Activated T-helper 17 cell treated with anti-CD3 and anti-CD28 coated beads, Interleukin-2, amount 50 U/mL, for 72 hours (primary cell): Measurements from ENCODE around the gene LRRC58. TPM values are rescaled to one million over a fixed set of nuclear protein-coding genes. Genes with fewer than 3 reads are reported as not detected.
"Not testable (repeated sequence)": the region's sequence is repeated elsewhere in the genome, so short reads cannot be mapped to it uniquely, and the experiment has no call there.

Source experiments
- ATAC-seq: fragments of 150-1000 bp; cut with Tn5 transposase; replicated peaks from 2 replicates; pipeline ENCODE4 v1.10.0; 2021; ENCODE audit warnings: mild to moderate bottlenecking, moderate library complexity
- H3K27ac Mint-ChIP-seq: one replicate; pipeline ENCODE4 v1.8.0; 2022; ENCODE audit warnings: mixed read lengths
- H3K27me3 Mint-ChIP-seq: one replicate; pipeline ENCODE4 v1.8.0; 2022; ENCODE audit warnings: mixed read lengths
- H3K36me3 Mint-ChIP-seq: one replicate; pipeline ENCODE4 v1.8.0; 2022; ENCODE audit warnings: low read depth, mild to moderate bottlenecking, mixed read lengths
- H3K4me1 Mint-ChIP-seq: one replicate; pipeline ENCODE4 v1.8.0; 2022; ENCODE audit warnings: mixed read lengths
- H3K4me3 Mint-ChIP-seq: one replicate; pipeline ENCODE4 v1.8.0; 2022; ENCODE audit warnings: mild to moderate bottlenecking, mixed read lengths
- H3K9me3 Mint-ChIP-seq: one replicate; pipeline ENCODE4 v1.8.0; 2022; ENCODE audit warnings: mixed read lengths
- total RNA-seq, 2 donors: library from RNA; stranded (reverse); gene quantifications; one replicate each; pipeline ENCODE4 v1.2.3, GENCODE V29; 2022

The LRRC58 gene
- total RNA-seq, 2 donors from 2014 or later, result 20.1 to 33.8 TPM

GRCh38 chr3:120353463-120353862 is 4.3 kb upstream of the LRRC58 start:
- no peaks in the 10 kb centered on the region for H3K36me3 Mint-ChIP-seq
- H3K27me3 Mint-ChIP-seq, result peaks cover 3% of the 10 kb centered on the region
- no peaks in the 10 kb centered on the region for H3K9me3 Mint-ChIP-seq
- no peaks in the 10 kb centered on the region for H3K4me1 Mint-ChIP-seq
- H3K27ac Mint-ChIP-seq, result no peak overlapping the region
- H3K4me3 Mint-ChIP-seq, result no peak overlapping the region
- ATAC-seq, result no peak

DNA sequence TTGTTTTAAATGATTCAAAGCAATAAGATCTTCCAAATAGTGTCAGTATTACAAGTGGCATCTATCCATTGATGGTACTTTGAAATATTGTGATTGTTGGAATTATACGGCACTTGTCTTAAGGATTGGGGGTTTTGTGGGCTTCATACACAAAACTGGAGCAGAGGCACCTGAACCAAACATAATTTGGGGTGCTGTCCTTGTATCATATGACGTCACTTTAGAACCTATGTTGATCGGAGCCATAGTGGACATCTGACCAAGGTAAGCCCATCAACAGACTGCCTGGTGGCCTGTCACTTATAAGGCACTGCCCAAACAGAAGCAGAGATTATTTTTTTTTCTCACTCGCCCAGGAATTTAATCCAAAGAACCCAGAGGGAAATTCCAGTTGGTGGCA is 2.9 kb upstream of the LRRC58 start:
- ATAC-seq, result no peak
- peaks cover 14% of the 10 kb centered on the region for H3K36me3 Mint-ChIP-seq
- H3K9me3 Mint-ChIP-seq, result no peaks in the 10 kb centered on the region
- peaks cover 10% of the 10 kb centered on the region for H3K4me1 Mint-ChIP-seq
- no peaks in the 10 kb centered on the region for H3K27me3 Mint-ChIP-seq
- no peak overlapping the region for H3K27ac Mint-ChIP-seq
- no peak overlapping the region for H3K4me3 Mint-ChIP-seq

DNA sequence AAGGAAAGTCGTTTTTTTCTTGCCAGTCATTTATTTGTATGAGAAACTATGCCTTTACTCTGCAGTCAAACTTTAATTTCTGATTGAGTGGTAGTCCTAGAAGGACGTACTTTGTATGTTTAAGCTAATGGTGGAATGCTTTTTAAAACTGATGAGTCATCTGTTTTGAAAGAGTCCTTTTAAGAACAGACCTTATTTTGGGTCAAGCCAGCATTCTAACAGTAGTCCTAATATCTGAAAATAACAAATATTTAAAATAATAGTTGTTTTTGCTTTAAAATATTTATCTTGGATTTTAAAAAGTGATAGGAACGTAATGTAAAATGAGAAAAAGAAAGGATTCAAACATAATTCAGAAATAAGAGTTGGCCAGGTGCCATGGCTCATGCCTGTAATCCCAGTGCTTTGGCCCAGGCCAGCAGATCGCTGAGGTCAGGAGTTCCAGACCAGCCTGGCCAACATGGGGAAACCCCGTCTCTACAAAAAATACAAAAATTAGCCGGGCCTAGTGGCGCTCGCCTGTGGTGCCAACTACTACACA is 1.3 kb upstream of the LRRC58 start:
- H3K27ac Mint-ChIP-seq, result no peak overlapping the region
- H3K4me3 Mint-ChIP-seq, result peak overlapping the region; percentile 88
- H3K9me3 Mint-ChIP-seq, result no peaks in the 10 kb centered on the region
- no peak for ATAC-seq
- H3K4me1 Mint-ChIP-seq, result peaks cover 19% of the 10 kb centered on the region
- peaks cover 30% of the 10 kb centered on the region for H3K36me3 Mint-ChIP-seq
- H3K27me3 Mint-ChIP-seq, result no peaks in the 10 kb centered on the region

DNA sequence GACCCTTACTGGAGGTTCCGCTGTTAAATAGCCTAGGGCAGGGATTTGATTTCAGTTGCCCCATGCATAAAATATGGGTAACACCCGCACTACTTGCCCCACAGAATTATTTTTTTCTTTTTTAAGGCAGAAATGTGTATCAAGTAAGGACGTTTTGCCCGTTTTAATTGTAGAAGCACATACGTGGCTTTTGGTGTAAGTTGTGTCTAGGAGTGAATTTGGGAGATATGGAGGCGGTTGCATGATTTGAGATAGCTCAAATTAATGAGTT is 636 bp upstream of the LRRC58 start:
- Mint-ChIP-seq H3K4me1 (peaks cover 26% of the 10 kb centered on the region), H3K9me3 (no peaks in the 10 kb centered on the region), H3K4me3 (peak overlapping the region; percentile 88), H3K27ac (peak overlapping the region; percentile 88), H3K36me3 (peaks cover 37% of the 10 kb centered on the region), H3K27me3 (no peaks in the 10 kb centered on the region)
- no peak for ATAC-seq

DNA sequence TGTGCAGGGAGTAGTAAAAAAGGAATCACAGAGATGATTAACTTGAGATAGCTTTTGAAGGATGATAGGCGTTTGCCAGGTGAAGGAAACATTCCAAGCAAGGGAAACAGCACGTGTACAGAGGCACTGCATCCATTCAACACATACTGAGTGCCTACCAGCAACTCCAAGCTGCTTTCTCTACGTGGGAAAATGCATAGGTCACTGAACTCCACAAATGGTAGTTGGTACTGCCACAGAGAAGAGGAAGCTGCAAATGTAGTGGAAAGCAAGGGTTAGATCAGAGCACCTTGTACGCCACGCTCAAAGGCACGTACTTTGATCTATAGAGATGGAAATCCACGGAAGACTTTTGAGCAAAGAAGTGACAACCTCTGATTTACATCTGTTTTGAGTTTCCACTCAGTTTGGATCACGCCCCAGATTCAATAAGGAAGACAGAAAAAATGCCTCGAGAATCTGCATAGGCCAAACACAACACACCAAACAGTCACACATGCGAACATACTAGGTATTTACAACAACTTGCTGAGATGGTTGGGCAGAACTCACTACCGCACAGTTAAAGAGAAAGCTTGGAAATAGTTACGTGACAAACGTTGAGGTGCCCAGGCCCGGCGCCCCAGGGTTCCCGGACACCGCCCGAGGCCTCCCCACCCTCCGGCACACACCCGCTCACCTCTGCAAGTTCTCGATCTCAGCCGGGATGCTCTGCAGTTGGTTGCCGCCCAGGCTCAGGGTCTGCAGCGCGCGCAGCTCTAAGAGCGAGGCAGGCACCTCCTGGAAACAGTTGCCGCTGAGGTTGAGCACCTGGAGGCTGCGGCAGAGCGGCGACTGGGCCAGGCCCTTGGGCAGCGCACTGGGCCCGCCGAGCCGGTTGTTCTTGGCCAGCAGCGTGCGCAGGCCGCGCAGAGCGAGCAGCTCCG is 826 bp downstream of the LRRC58 start:
- Mint-ChIP-seq H3K27ac (peak overlapping the region; percentile 68), H3K36me3 (peaks cover 48% of the 10 kb centered on the region), H3K27me3 (no peaks in the 10 kb centered on the region), H3K9me3 (no peaks in the 10 kb centered on the region), H3K4me3 (peak overlapping the region; percentile 88), H3K4me1 (peaks cover 35% of the 10 kb centered on the region)
- ATAC-seq, result peak; percentile 48

DNA sequence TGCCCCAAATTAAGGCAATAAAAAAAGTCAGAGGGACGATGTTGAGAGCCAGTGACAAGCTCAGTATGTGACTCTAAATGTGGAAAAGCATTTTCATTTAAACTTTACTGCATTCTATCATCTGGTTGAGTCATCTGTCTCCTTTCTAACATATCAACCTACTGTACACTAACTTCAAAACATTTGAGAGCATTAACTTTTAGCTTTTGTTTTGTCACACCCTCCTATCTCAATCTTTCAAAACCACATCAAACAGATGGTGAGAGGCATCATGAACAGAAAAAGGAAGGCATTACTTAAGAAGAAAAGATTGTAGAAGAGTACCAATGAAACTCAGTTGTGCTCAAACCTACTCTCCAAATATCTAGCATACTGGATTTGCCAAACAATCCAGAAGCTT is 4.8 kb downstream of the LRRC58 start:
- H3K9me3 Mint-ChIP-seq, result no peaks in the 10 kb centered on the region
- ATAC-seq, result peak; percentile 55
- peaks cover 73% of the 10 kb centered on the region for H3K36me3 Mint-ChIP-seq
- H3K4me1 Mint-ChIP-seq, result peaks cover 42% of the 10 kb centered on the region
- H3K4me3 Mint-ChIP-seq, result peak overlapping the region; percentile 58
- no peaks in the 10 kb centered on the region for H3K27me3 Mint-ChIP-seq
- peak overlapping the region; percentile 49 for H3K27ac Mint-ChIP-seq

DNA sequence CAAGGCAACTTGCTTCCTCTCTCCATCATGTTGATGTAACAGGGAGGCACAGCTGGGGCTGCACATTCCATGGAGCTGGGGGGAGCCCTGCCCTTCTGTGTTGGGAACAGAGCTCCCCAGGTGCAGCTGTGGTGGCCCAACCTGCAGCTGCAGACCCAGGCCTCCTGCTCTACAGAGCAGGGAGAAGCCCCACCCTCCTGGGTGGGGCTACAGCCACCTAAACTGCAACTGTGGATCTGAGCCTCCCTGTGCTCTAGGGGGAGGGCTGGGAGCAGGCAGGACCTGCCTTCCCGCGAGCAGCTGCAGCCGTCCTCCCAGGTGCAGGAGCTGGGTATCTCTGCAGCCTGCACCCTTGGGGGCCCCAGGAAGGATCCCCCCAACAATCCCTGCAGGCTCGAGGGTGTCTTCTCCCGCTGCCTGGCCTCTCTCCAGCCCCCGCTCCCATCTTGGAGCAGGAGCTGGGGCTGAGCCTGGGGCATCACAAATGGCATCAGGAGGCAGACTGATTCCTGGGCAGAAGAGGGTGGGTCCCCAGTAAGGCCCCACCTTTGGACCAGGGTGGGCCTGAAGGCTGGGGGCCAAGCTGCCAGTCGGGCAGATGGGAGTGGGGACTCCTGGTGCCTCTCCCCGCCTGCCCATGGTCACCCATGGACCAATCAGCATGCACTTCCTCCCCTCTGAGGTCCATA is 7.4 kb downstream of the LRRC58 start:
- Mint-ChIP-seq H3K36me3 (peaks cover 76% of the 10 kb centered on the region), H3K27ac (no peak overlapping the region), H3K27me3 (no peaks in the 10 kb centered on the region), H3K4me1 (peaks cover 43% of the 10 kb centered on the region), H3K9me3 (peaks cover 4% of the 10 kb centered on the region), H3K4me3 (no peak overlapping the region)
- ATAC-seq, result no peak

DNA sequence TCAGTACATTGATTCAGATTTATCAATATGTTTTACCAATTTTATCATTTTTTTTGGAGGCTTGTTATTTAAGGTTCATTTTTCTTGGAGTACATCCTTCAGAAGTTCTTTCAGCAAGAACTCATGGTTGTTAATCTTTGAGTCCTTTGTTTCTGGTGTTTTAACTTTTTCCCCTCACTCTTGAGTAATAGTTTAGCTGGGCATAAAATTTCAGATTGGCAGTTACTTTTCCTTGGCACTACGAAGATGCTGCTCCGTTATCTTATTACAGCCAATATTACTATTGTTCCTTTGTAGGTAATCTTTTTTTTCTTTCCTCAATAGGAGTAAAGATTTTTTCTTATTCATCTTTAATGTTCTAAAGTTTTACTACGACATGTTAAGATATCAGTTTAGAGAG is 9.8 kb downstream of the LRRC58 start:
- Mint-ChIP-seq H3K4me3 (peak overlapping the region; percentile 10), H3K4me1 (peaks cover 30% of the 10 kb centered on the region), H3K27ac (peak overlapping the region; percentile 70), H3K27me3 (no peaks in the 10 kb centered on the region), H3K9me3 (peaks cover 4% of the 10 kb centered on the region), H3K36me3 (peaks cover 68% of the 10 kb centered on the region)
- no peak for ATAC-seq

GRCh38 chr3:120338517-120338916 is 10.6 kb downstream of the LRRC58 start:
- Mint-ChIP-seq H3K4me3 (peak overlapping the region; percentile 10), H3K9me3 (peaks cover 4% of the 10 kb centered on the region), H3K4me1 (peaks cover 25% of the 10 kb centered on the region), H3K27ac (peak overlapping the region; percentile 70), H3K36me3 (peaks cover 67% of the 10 kb centered on the region), H3K27me3 (no peaks in the 10 kb centered on the region)
- ATAC-seq, result peak; percentile 99

- Mint-ChIP-seq H3K4me1 (peaks cover 5% of the 10 kb centered on the region), H3K9me3 (no peaks in the 10 kb centered on the region), H3K27ac (no peak overlapping the region), H3K27me3 (no peaks in the 10 kb centered on the region), H3K4me3 (no peak overlapping the region), H3K36me3 (peaks cover 80% of the 10 kb centered on the region)
- no peak for ATAC-seq
These were observed 16.5 kb downstream of the LRRC58 start for GRCh38 chr3:120332646-120333045.

DNA sequence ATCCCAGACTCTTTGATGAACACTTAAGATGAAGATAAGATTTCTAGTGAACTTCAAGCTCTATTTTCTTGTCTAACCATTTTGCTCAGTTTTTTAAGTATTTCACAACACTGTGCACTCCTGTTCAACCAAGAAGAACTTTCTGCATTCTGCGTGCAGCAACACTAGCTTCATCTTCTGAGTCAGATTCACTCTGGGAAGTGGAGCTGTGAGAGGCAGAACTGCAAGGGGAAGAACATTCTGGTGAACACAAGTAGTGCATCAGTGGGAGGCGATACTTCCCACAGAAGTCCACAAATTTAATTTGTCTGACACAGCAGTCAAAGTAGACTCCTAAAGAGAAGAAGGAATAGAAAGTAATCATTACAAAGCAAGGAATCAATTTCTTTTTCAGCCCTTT is 18.1 kb downstream of the LRRC58 start:
- Mint-ChIP-seq H3K27me3 (no peaks in the 10 kb centered on the region), H3K4me3 (no peak overlapping the region), H3K27ac (peak overlapping the region; percentile 22), H3K9me3 (no peaks in the 10 kb centered on the region), H3K36me3 (peaks cover 89% of the 10 kb centered on the region), H3K4me1 (peaks cover 3% of the 10 kb centered on the region)
- no peak for ATAC-seq

DNA sequence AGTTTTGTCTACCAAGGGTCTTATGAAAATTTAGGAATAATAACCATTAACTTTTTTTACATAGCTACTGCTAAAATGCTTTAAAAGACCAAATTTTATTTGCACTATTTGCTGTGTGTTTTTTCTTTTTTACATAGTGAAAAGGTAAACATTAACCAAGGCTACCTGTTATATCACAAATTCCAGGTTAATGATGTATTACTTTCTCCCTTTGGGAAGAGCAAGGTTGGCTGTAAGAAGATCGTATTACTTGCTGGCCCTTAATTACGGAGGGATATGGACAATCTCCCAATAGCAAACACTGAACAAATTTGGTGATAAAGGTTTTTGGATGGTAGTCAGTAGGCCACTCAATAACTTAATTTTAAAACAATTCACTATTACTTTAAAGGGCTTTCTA is 22.4 kb downstream of the LRRC58 start:
- no peaks in the 10 kb centered on the region for H3K27me3 Mint-ChIP-seq
- no peaks in the 10 kb centered on the region for H3K9me3 Mint-ChIP-seq
- peaks cover 85% of the 10 kb centered on the region for H3K36me3 Mint-ChIP-seq

DNA sequence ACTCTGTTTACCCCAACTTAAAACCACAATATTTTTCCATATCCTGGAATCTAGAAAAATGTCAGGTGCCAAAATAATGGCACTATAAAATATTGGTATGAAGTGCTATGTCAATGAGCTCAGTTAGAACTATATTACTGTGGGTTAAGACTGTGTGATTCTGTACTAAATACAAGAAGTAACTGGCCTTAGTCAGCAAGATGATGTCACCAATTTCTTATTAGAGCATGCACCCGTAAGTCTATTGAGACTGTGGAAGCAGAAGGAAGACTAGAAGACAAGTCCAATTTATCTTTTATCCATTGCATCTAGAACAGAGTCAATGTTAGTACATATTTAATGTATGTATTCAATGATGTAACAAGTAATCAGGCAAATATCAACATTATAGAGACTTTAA is 25.0 kb downstream of the LRRC58 start:
- H3K9me3 Mint-ChIP-seq, result peaks cover 4% of the 10 kb centered on the region
- no peaks in the 10 kb centered on the region for H3K27me3 Mint-ChIP-seq
- H3K4me1 Mint-ChIP-seq, result no peaks in the 10 kb centered on the region
- no peak overlapping the region for H3K4me3 Mint-ChIP-seq
- ATAC-seq, result no peak
- H3K27ac Mint-ChIP-seq, result no peak overlapping the region
- peaks cover 65% of the 10 kb centered on the region for H3K36me3 Mint-ChIP-seq

More for the DNA sequence above, 22.4 kb downstream of the LRRC58 start:
- Mint-ChIP-seq H3K4me3 (no peak overlapping the region), H3K27ac (no peak overlapping the region), H3K4me1 (no peaks in the 10 kb centered on the region)
- no peak for ATAC-seq

DNA sequence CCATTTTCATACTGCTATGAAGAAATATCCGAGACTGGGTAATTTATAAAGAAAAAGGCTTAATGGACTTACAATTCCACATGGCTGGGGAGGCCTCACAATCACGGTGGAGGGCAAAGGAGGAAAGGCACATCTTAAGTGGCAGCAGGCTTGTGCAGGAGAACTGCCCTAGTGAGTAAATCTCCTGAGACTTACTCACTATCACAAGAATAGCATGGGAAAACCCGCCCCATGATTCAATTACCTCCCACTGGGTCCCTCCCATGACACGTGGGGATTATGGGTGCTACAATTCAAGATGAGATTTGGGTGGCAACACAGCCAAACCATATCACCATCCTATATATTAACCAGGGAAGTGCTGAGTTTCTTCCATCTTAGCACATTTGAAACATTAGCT is 25.4 kb downstream of the LRRC58 start:
- H3K4me1 Mint-ChIP-seq, H3K27me3 Mint-ChIP-seq, H3K4me3 Mint-ChIP-seq, H3K9me3 Mint-ChIP-seq, H3K27ac Mint-ChIP-seq: not testable (repeated sequence)
- ATAC-seq, result peak; percentile 53
- H3K36me3 Mint-ChIP-seq, result peaks cover 62% of the 10 kb centered on the region
